Activated CD8-positive, alpha-beta memory T cell treated with anti-CD3 and anti-CD28 coated beads, Interleukin-2, amount 50 U/mL, for 4 hours (primary cell): ENCODE measurements around the gene RDH13.
"Not testable (repeated sequence)": the region's sequence is repeated elsewhere in the genome, so short reads cannot be mapped to it uniquely, and the experiment has no call there.

Experiments used
- DNase-seq: peaks from one replicate; pipeline ENCODE4 v3.0.0-alpha.2; 2020

Gene RDH13

GRCh38 chr19:55062735-55063491, at the start of gene RDH13:
TSS of gene RDH13 (minus strand) at chr19:55063148. CDS start at chr19:55063032, 116 bp downstream.
- DNase-seq = peak; percentile 96

- DNase-seq = no peak
Measured at GRCh38 chr19:55112246-55112776, 49.4 kb upstream of the RDH13 start.

- no peak for DNase-seq
Measured at GRCh38 chr19:55111238-55111831, 48.4 kb upstream of the RDH13 start.

GRCh38 chr19:55109527-55110291, 46.8 kb upstream of the RDH13 start:
- no peak for DNase-seq

- not testable (repeated sequence) for DNase-seq
Measured at GRCh38 chr19:55107252-55107651, 44.3 kb upstream of the RDH13 start.

- DNase-seq = no peak
Measured at GRCh38 chr19:55106591-55106990, 43.6 kb upstream of the RDH13 start.

GRCh38 chr19:55105237-55105636, 42.3 kb upstream of the RDH13 start:
- DNase-seq = no peak

GRCh38 chr19:55103190-55103589, 40.2 kb upstream of the RDH13 start:
- DNase-seq = no peak

- DNase-seq = no peak
Measured at GRCh38 chr19:55101261-55101660, 38.3 kb upstream of the RDH13 start.

- no peak for DNase-seq
Measured at GRCh38 chr19:55099557-55100506, 36.9 kb upstream of the RDH13 start.

- DNase-seq = no peak
Measured at GRCh38 chr19:55098716-55099556, 36.0 kb upstream of the RDH13 start.

GRCh38 chr19:55097864-55098715, 35.1 kb upstream of the RDH13 start:
- no peak for DNase-seq

GRCh38 chr19:55096061-55096701, 33.2 kb upstream of the RDH13 start:
- DNase-seq = no peak

GRCh38 chr19:55095260-55096060, 32.5 kb upstream of the RDH13 start:
- DNase-seq = no peak

- no peak for DNase-seq
Measured at GRCh38 chr19:55094456-55095259, 31.7 kb upstream of the RDH13 start.

GRCh38 chr19:55092423-55093318, 29.7 kb upstream of the RDH13 start:
- DNase-seq = no peak

- no peak for DNase-seq
Measured at GRCh38 chr19:55091955-55092354, 29.0 kb upstream of the RDH13 start.
